HepG2 (cell line): Measurements from ENCODE around the gene USP36. TPM values are rescaled to one million over a fixed set of nuclear protein-coding genes. Genes with fewer than 3 reads are reported as not detected.

Experiments used
- BCLAF1 ChIP-seq: fragments of 450-650 bp; IDR thresholded peaks from 2 replicates; pipeline ENCODE4 v1.6.1; 2017; ENCODE audit warnings: mild to moderate bottlenecking
- BHLHE40 ChIP-seq: IDR thresholded peaks from 2 replicates; pipeline ENCODE4 v1.6.1; 2011; ENCODE audit warnings: low read length, improper control_type of control experiment
- DDIT3 ChIP-seq: sonication (generic); formaldehyde crosslinking; IDR thresholded peaks from 2 replicates; pipeline ENCODE4 v1.4.0; 2020; ENCODE audit warnings: mild to moderate bottlenecking, missing genetic modification reagents
- ESRRA ChIP-seq: sonication (generic); formaldehyde crosslinking; IDR thresholded peaks from 2 replicates; pipeline ENCODE4 v1.5.1; 2020; ENCODE audit warnings: mild to moderate bottlenecking, low read depth, missing genetic modification reagents
- HBP1 ChIP-seq: IDR thresholded peaks from 2 replicates; pipeline ENCODE4 v1.6.1; 2016; ENCODE audit warnings: low read depth, control low read depth
- HOXA5 ChIP-seq: sonication (generic); formaldehyde crosslinking; IDR thresholded peaks from 2 replicates; pipeline ENCODE4 v1.4.0; 2020; ENCODE audit warnings: missing genetic modification reagents
- JARID2 ChIP-seq: sonication (generic); formaldehyde crosslinking; IDR thresholded peaks from 2 replicates; pipeline ENCODE4 v1.8.1; 2023; ENCODE audit warnings: missing genetic modification reagents, inconsistent platforms; ENCODE audit not compliant: insufficient replicate concordance
- NFKBIZ ChIP-seq: IDR thresholded peaks from 2 replicates; pipeline ENCODE4 v1.6.1; 2018; ENCODE audit warnings: missing genetic modification reagents, missing compliant biosample characterization
- PHF5A ChIP-seq: IDR thresholded peaks from one replicate; pipeline ENCODE4 v1.6.1; 2018; ENCODE audit warnings: low read depth, missing genetic modification reagents; ENCODE audit not compliant: unreplicated experiment
- RXRA ChIP-seq: sonication (generic); formaldehyde crosslinking; IDR thresholded peaks from 2 replicates; pipeline ENCODE4 v1.5.1; 2020; ENCODE audit warnings: missing genetic modification reagents
- TAF15 ChIP-seq: fragments of 200-400 bp; formaldehyde crosslinking; IDR thresholded peaks from one replicate; pipeline ENCODE4 v1.6.1; 2018; ENCODE audit warnings: mild to moderate bottlenecking, low read depth, low read length; ENCODE audit not compliant: poor library complexity, severe bottlenecking
- XBP1 ChIP-seq: sonication (generic); formaldehyde crosslinking; IDR thresholded peaks from 2 replicates; pipeline ENCODE4 v1.5.0; 2020; ENCODE audit warnings: missing genetic modification reagents
- YY1 ChIP-seq: IDR thresholded peaks from 2 replicates; pipeline ENCODE4 v1.6.1; 2011; ENCODE audit warnings: low read length, low read depth, moderate library complexity, mild to moderate bottlenecking; ENCODE audit not compliant: insufficient read depth, insufficient replicate concordance
- ZBTB3 ChIP-seq: sonication (generic); formaldehyde crosslinking; IDR thresholded peaks from 2 replicates; pipeline ENCODE4 v1.4.0; 2020; ENCODE audit warnings: low read depth, mild to moderate bottlenecking, moderate library complexity, missing genetic modification reagents, borderline replicate concordance
- ZBTB7B ChIP-seq: sonication (generic); formaldehyde crosslinking; IDR thresholded peaks from 2 replicates; pipeline ENCODE4 v1.4.0; 2020; ENCODE audit warnings: missing genetic modification reagents
- ZFP91 ChIP-seq: sonication (generic); formaldehyde crosslinking; IDR thresholded peaks from 2 replicates; pipeline ENCODE4 v1.9.0; 2022; ENCODE audit warnings: missing genetic modification reagents, mild to moderate bottlenecking, borderline replicate concordance
- ZNF121 ChIP-seq: sonication (generic); formaldehyde crosslinking; IDR thresholded peaks from 2 replicates; pipeline ENCODE4 v1.5.0; 2020; ENCODE audit warnings: mild to moderate bottlenecking, missing genetic modification reagents
- ZNF296 ChIP-seq: sonication (generic); formaldehyde crosslinking; conservative IDR thresholded peaks from 2 replicates; pipeline ENCODE4 v1.5.0; 2020; ENCODE audit warnings: mild to moderate bottlenecking, missing genetic modification reagents
- ZNF547 ChIP-seq: sonication (generic); formaldehyde crosslinking; IDR thresholded peaks from 2 replicates; pipeline ENCODE4 v1.5.1; 2020; ENCODE audit warnings: mild to moderate bottlenecking, missing genetic modification reagents
- ZNF550 ChIP-seq: sonication (generic); formaldehyde crosslinking; IDR thresholded peaks from 2 replicates; pipeline ENCODE4 v1.4.0; 2020; ENCODE audit warnings: mild to moderate bottlenecking, missing genetic modification reagents, borderline replicate concordance
- ZNF615 ChIP-seq: sonication (generic); formaldehyde crosslinking; IDR thresholded peaks from 2 replicates; pipeline ENCODE4 v1.5.0; 2020; ENCODE audit warnings: mild to moderate bottlenecking, missing genetic modification reagents, borderline replicate concordance
- ZNF703 ChIP-seq: sonication (generic); formaldehyde crosslinking; IDR thresholded peaks from 2 replicates; pipeline ENCODE4 v1.5.1; 2020; ENCODE audit warnings: missing genetic modification reagents, mild to moderate bottlenecking, moderate library complexity, borderline replicate concordance
- ZNF781 ChIP-seq: sonication (generic); formaldehyde crosslinking; IDR thresholded peaks from 2 replicates; pipeline ENCODE4 v1.5.1; 2020; ENCODE audit warnings: borderline replicate concordance, mild to moderate bottlenecking, missing genetic modification reagents; ENCODE audit errors: not compliant biosample characterization
- ZNF891 ChIP-seq: sonication (generic); formaldehyde crosslinking; IDR thresholded peaks from 2 replicates; pipeline ENCODE4 v1.5.0; 2020; ENCODE audit warnings: mild to moderate bottlenecking, missing genetic modification reagents
- polyA plus RNA-seq, 8 experiments: library from polyadenylated mRNA; depleted of rRNA in 3 of 8; stranded (reverse) in 7 of 8; unstranded in 1 of 8; fragments of >200 nt; fragmentation: Illumina TruSeq in 4 of 8; extraction: Trizol in 4 of 8; gene quantifications; 2 replicates each; pipeline versions ENCODE4 v1.2.1 to v1.2.3, GENCODE V29; 2011 to 2016; ENCODE audit warnings: low read depth in 4 of 8, missing spikeins in 1 of 8, mixed read lengths in 1 of 8; ENCODE audit not compliant: insufficient read depth in 1 of 8
- total RNA-seq, 5 experiments: library from RNA; depleted of rRNA; stranded (reverse); fragments of >200 nt; fragmentation: Illumina TruSeq; extraction: Trizol; gene quantifications; 2 replicates each; pipeline ENCODE4 v1.2.3, GENCODE V29; 2016; ENCODE audit warnings: low read depth in 1 of 5

Gene USP36
- total and polyA plus RNA-seq, 2 of the 13 experiments (the other 11 are each of a cell fraction or from before 2014, with no cell fraction given): 29.6 to 45.9 TPM

GRCh38 chr17:78748048-78748729 lies 92.4 kb downstream of the USP36 start (continued):
- no peak for TF ChIP-seq DDIT3
- TF ChIP-seq ZNF615 (CRISPR knock-in tag): no peak
- TF ChIP-seq ZNF703 (CRISPR knock-in tag): no peak
- TF ChIP-seq ESRRA (CRISPR knock-in tag): peak; percentile 44; the same call in 1 of the 2 replicates
- peak; percentile 20 for TF ChIP-seq ZNF781 (CRISPR knock-in tag)
- TF ChIP-seq HBP1: no peak; the same call in 1 of the 2 replicates
- no peak for TF ChIP-seq JARID2
- no peak for TF ChIP-seq PHF5A (CRISPR knock-in tag)
- no peak for TF ChIP-seq BCLAF1
- 0 out of 2 replicates have a peak, but pooled peaks have one; percentile 42 for TF ChIP-seq HOXA5
- TF ChIP-seq XBP1 (CRISPR knock-in tag): no peak
- no peak for TF ChIP-seq YY1
- TF ChIP-seq ZNF891 (CRISPR knock-in tag): no peak
- no peak for TF ChIP-seq TAF15
- TF ChIP-seq ZNF550 (CRISPR knock-in tag): no peak
- TF ChIP-seq NFKBIZ: peak; percentile 79; the same call in 1 of the 2 replicates
- TF ChIP-seq ZNF121 (CRISPR knock-in tag): peak; percentile 43; the same call in 1 of the 2 replicates
- peak; percentile 65; the same call in 1 of the 2 replicates for TF ChIP-seq ZBTB7B (CRISPR knock-in tag)
- TF ChIP-seq ZBTB3 (CRISPR knock-in tag): peak; percentile 93; the same call in 1 of the 2 replicates
- TF ChIP-seq BHLHE40: no peak; the same call in 1 of the 2 replicates
- no peak for TF ChIP-seq ZNF296 (CRISPR knock-in tag)
- TF ChIP-seq RXRA (CRISPR knock-in tag): peak; percentile 69; the same call in 1 of the 2 replicates
- TF ChIP-seq ZNF547 (CRISPR knock-in tag): no peak
- no peak for TF ChIP-seq ZFP91 (CRISPR knock-in tag)
